Gastroesophageal sphincter (tissue), 4 donors: ENCODE results near the gene ASB15. TPM values are rescaled to one million over a fixed set of nuclear protein-coding genes. Genes with fewer than 3 reads are reported as not detected.
A peak's percentile ranks its signal among the peaks of the same experiment; 100 is the strongest.

Source experiments
- ATAC-seq: fragments of 150-250 bp; one replicate; pipeline ENCODE4 v1.9.1; 2016; ENCODE audit warnings: mild to moderate bottlenecking, moderate library complexity
- H3K27ac ChIP-seq, 4 donors: fragments of 200-600 bp; sonication (generic) in 3 of 4; 1 replicate in 3 of 4; 2 replicates in 1 of 4; pipeline ENCODE4 v1.5.1; 2016 to 2019
- H3K27me3 ChIP-seq: fragments of 200-600 bp; sonication (generic); one replicate; pipeline ENCODE4 v1.5.1; 2019
- H3K36me3 ChIP-seq, 2 donors: fragments of 200-600 bp; sonication (generic); one replicate each; pipeline ENCODE4 v1.5.1; 2019; ENCODE audit warnings: control low read depth in 1 of 2
- H3K4me1 ChIP-seq, 3 donors: fragments of 200-600 bp; sonication (generic); 1 replicate in 2 of 3; 2 replicates in 1 of 3; pipeline ENCODE4 v1.5.1; 2016 to 2019; ENCODE audit warnings: control low read depth in 2 of 3
- H3K4me3 ChIP-seq, 2 donors: fragments of 200-600 bp; sonication (generic); one replicate each; pipeline ENCODE4 v1.5.1; 2019; ENCODE audit warnings: mild to moderate bottlenecking in 1 of 2, moderate library complexity in 1 of 2
- H3K9me3 ChIP-seq, 3 donors: fragments of 200-600 bp; sonication (generic); one replicate each; pipeline ENCODE4 v1.5.1; 2017 to 2019; ENCODE audit warnings: control low read depth in 2 of 3
- CTCF ChIP-seq, 4 experiments: fragments of 200-600 bp in 2 of 4; fragments of 450-650 bp in 2 of 4; sonication (generic) in 1 of 4; IDR thresholded peaks; one replicate each; pipeline ENCODE4 v1.5.1; 2017 to 2019; ENCODE audit warnings: antibody characterized with exemption in 4 of 4, mild to moderate bottlenecking in 2 of 4, moderate library complexity in 2 of 4
- EP300 ChIP-seq: sonication (generic); formaldehyde crosslinking; IDR thresholded peaks from one replicate; pipeline ENCODE4 v1.6.1; 2017; ENCODE audit warnings: antibody characterized with exemption, mild to moderate bottlenecking
- POLR2A ChIP-seq, 2 donors: fragments of 450-650 bp; IDR thresholded peaks; one replicate each; pipeline ENCODE4 v1.6.1; 2017; ENCODE audit warnings: antibody characterized with exemption in 2 of 2, mild to moderate bottlenecking in 2 of 2, moderate library complexity in 1 of 2
- POLR2AphosphoS5 ChIP-seq: sonication (generic); formaldehyde crosslinking; IDR thresholded peaks from one replicate; pipeline ENCODE4 v1.6.1; 2017; ENCODE audit warnings: antibody characterized with exemption
- WGBS, 2 donors: methylation state at CpG; one replicate each; pipeline ENCODE4 v1.1.5; 2018; ENCODE audit warnings: low coverage in 1 of 2; 5-methylcytosine and 5-hydroxymethylcytosine counted together
- total RNA-seq, 4 donors: library from RNA; depleted of rRNA; stranded (reverse); fragments of >200 nt; gene quantifications; one replicate each; pipeline ENCODE4 v1.1.0, GENCODE V29; 2016

ASB15 gene
- total RNA-seq, 4 donors from 2014 or later, result not detected

- peak; percentile 4 for ATAC-seq
- no peaks in the 10 kb centered on the region for H3K9me3 ChIP-seq
- H3K27ac ChIP-seq, result peak overlapping the region; percentile 71 to 94 (median 90)
- no peaks in the 10 kb centered on the region for H3K27me3 ChIP-seq
- TF ChIP-seq CTCF (IDR thresholded peaks at IDR 0.05), result no peak
- TF ChIP-seq EP300, result no peak
- no peak for TF ChIP-seq POLR2AphosphoS5
- no peak for TF ChIP-seq POLR2A (IDR thresholded peaks at IDR 0.05)
- peaks cover 0 to 17% of the 10 kb centered on the region in 2 donors for H3K36me3 ChIP-seq
- WGBS, 2 donors, result 1 to 2% methylated on average over 12 of the region's 12 CpGs
- peak overlapping the region; percentile 75 to 81 for H3K4me3 ChIP-seq
- peaks cover 11 to 49% (median 17%) of the 10 kb centered on the region in 3 donors for H3K4me1 ChIP-seq
Observed at GRCh38 chr7:123557016-123557397, 44.6 kb upstream of the ASB15 start.

GRCh38 chr7:123557398-123558288 is 44.0 kb upstream of the ASB15 start, which contains the start of gene NDUFA5:
Gene NDUFA5 (minus strand): TSS chr7:123557818. CDS start chr7:123557795, 23 bp downstream.
- 0% methylated on average over 15 to 30 of the region's 40 CpGs for WGBS, 2 donors
- H3K4me1 ChIP-seq, result peaks cover 11 to 49% (median 17%) of the 10 kb centered on the region in 3 donors
- H3K27me3 ChIP-seq, result no peaks in the 10 kb centered on the region
- ATAC-seq, result peak; percentile 97
- peak within 1 kb of the TSS; percentile 89 to 98 (median 92) for H3K27ac ChIP-seq
- H3K36me3 ChIP-seq, result peaks cover 0 to 11% of the 10 kb centered on the region in 2 donors
- H3K4me3 ChIP-seq, result peak within 1 kb of the TSS; percentile 75 to 81
- TF ChIP-seq POLR2A (IDR thresholded peaks at IDR 0.05) (peak in 1 of 2 donors; percentile 45), POLR2AphosphoS5 (peak; percentile 75), CTCF (IDR thresholded peaks at IDR 0.05) (no peak), EP300 (no peak)
- no peaks in the 10 kb centered on the region for H3K9me3 ChIP-seq

GRCh38 chr7:123558289-123558874 is 43.2 kb upstream of the ASB15 start:
- peak overlapping the region; percentile 75 to 81 for H3K4me3 ChIP-seq
- H3K9me3 ChIP-seq, result no peaks in the 10 kb centered on the region
- peak overlapping the region; percentile 89 to 98 (median 92) for H3K27ac ChIP-seq
- TF ChIP-seq EP300, result no peak
- TF ChIP-seq POLR2AphosphoS5, result no peak
- TF ChIP-seq CTCF (IDR thresholded peaks at IDR 0.05), result no peak
- no peak for TF ChIP-seq POLR2A (IDR thresholded peaks at IDR 0.05)
- peaks cover 11 to 42% (median 17%) of the 10 kb centered on the region in 3 donors for H3K4me1 ChIP-seq
- no peak for ATAC-seq
- peaks cover 0 to 4% of the 10 kb centered on the region in 2 donors for H3K36me3 ChIP-seq
- WGBS, 2 donors, result 14 to 30% methylated on average over 4 of the region's 4 CpGs
- H3K27me3 ChIP-seq, result no peaks in the 10 kb centered on the region

GRCh38 chr7:123562121-123562520 is 39.5 kb upstream of the ASB15 start:
- Histone ChIP-seq H3K36me3 (no peaks in the 10 kb centered on the region), H3K27ac (no peak overlapping the region), H3K4me1 (peaks cover 0 to 5% (median 0%) of the 10 kb centered on the region in 3 donors), H3K4me3 (no peak overlapping the region), H3K9me3 (no peaks in the 10 kb centered on the region), H3K27me3 (no peaks in the 10 kb centered on the region)
- TF ChIP-seq EP300 (no peak), POLR2AphosphoS5 (no peak), POLR2A (IDR thresholded peaks at IDR 0.05) (no peak), CTCF (IDR thresholded peaks at IDR 0.05) (no peak)
- ATAC-seq, result no peak
